Endodermal cell (in vitro differentiated cells): Measurements from ENCODE around the gene SDC1. TPM values are rescaled to one million over a fixed set of nuclear protein-coding genes. Genes with fewer than 3 reads are reported as not detected.

ENCODE experiments used
- DNase-seq: peaks from one replicate; pipeline ENCODE4 v3.0.0-alpha.2; 2017
- H3K27ac ChIP-seq: 2 replicates; pipeline ENCODE4 v1.5.1; 2013; ENCODE audit warnings: mild to moderate bottlenecking, low read depth, low read length, moderate library complexity
- H3K27me3 ChIP-seq: 2 replicates; pipeline ENCODE4 v1.6.1; 2013; ENCODE audit warnings: mild to moderate bottlenecking, low read length, moderate library complexity; ENCODE audit not compliant: insufficient read depth, control insufficient read depth, poor library complexity, severe bottlenecking
- H3K36me3 ChIP-seq: 2 replicates; pipeline ENCODE4 v1.7.0; 2013; ENCODE audit warnings: mild to moderate bottlenecking, low read length, moderate library complexity; ENCODE audit not compliant: control insufficient read depth, insufficient read depth
- H3K4me1 ChIP-seq: one replicate; pipeline ENCODE4 v1.7.0; 2013; ENCODE audit warnings: low read length; ENCODE audit not compliant: control insufficient read depth, insufficient read depth
- H3K4me3 ChIP-seq: 2 replicates; pipeline ENCODE4 v1.5.1; 2013; ENCODE audit warnings: mild to moderate bottlenecking, low read length, moderate library complexity
- H3K9ac ChIP-seq: 2 replicates; pipeline ENCODE4 v1.6.1; 2013; ENCODE audit warnings: mild to moderate bottlenecking, low read length, moderate library complexity; ENCODE audit not compliant: poor library complexity, severe bottlenecking; ENCODE audit errors: extremely low read depth
- H3K9me3 ChIP-seq: 2 replicates; pipeline ENCODE4 v1.6.1; 2013; ENCODE audit warnings: mild to moderate bottlenecking, low read length, moderate library complexity; ENCODE audit not compliant: control insufficient read depth
- H3K27ac Mint-ChIP-seq: 2 replicates; pipeline ENCODE4 v1.8.0; 2020; ENCODE audit warnings: mixed read lengths
- H3K27me3 Mint-ChIP-seq: 2 replicates; pipeline ENCODE4 v1.8.0; 2021; ENCODE audit warnings: mild to moderate bottlenecking, mixed read lengths; ENCODE audit not compliant: insufficient read depth
- H3K36me3 Mint-ChIP-seq: 2 replicates; pipeline ENCODE4 v1.8.0; 2020; ENCODE audit warnings: low read depth, mixed read lengths
- H3K4me1 Mint-ChIP-seq: 2 replicates; pipeline ENCODE4 v1.8.0; 2020; ENCODE audit warnings: mixed read lengths
- H3K4me3 Mint-ChIP-seq: 2 replicates; pipeline ENCODE4 v1.8.0; 2020; ENCODE audit warnings: mild to moderate bottlenecking, moderate library complexity, mixed read lengths
- H3K9me3 Mint-ChIP-seq: 2 replicates; pipeline ENCODE4 v1.8.0; 2020; ENCODE audit warnings: mild to moderate bottlenecking, mixed read lengths
- WGBS, 2 experiments: methylation state at CpG; one replicate each; pipeline versions ENCODE4 v1.1.5 to v1.1.7; 2013; ENCODE audit warnings: missing lambda C conversion rate in 2 of 2, mixed read lengths in 1 of 2; ENCODE audit not compliant: insufficient coverage in 1 of 2, insufficient read length in 1 of 2; 5-methylcytosine and 5-hydroxymethylcytosine counted together
- total RNA-seq, 2 donors: library from RNA; stranded (reverse); fragmentation: NEBNext Ultra II Directional in 1 of 2; extraction: Animal tissue kit (Norgen Biotek cat#: 25700) in 1 of 2; gene quantifications; 2 replicates in 1 of 2; 3 replicates in 1 of 2; pipeline ENCODE4 v1.2.1, GENCODE V29; 2021
- TF ChIP-seq, protein P1 (sequence below): fragments of 200-600 bp; sonication (generic); conservative IDR thresholded peaks from 2 replicates; pipeline ENCODE4 v1.5.0; 2021; ENCODE audit warnings: antibody characterized with exemption, mild to moderate bottlenecking

Gene SDC1
- total RNA-seq, 2 donors from 2014 or later, result 12.7 to 19.2 TPM

- no peak overlapping the region for H3K9ac ChIP-seq
- 92 to 93% methylated on average over 2 to 5 of the region's 5 CpGs for WGBS, 2 experiments
- Mint-ChIP-seq H3K36me3 (no peaks in the 10 kb centered on the region), H3K4me3 (no peak overlapping the region), H3K4me1 (peaks cover 7% of the 10 kb centered on the region), H3K27ac (no peak overlapping the region), H3K27me3 (peaks cover 3% of the 10 kb centered on the region), H3K9me3 (no peaks in the 10 kb centered on the region)
- H3K9me3 ChIP-seq, result no peaks in the 10 kb centered on the region
- no peak overlapping the region for H3K27ac ChIP-seq
- no peak overlapping the region for H3K4me3 ChIP-seq
- no peaks in the 10 kb centered on the region for H3K4me1 ChIP-seq
- H3K27me3 ChIP-seq, result no peaks in the 10 kb centered on the region
- DNase-seq, result no peak
- H3K36me3 ChIP-seq, result no peaks in the 10 kb centered on the region
- TF ChIP-seq, protein P1, sequence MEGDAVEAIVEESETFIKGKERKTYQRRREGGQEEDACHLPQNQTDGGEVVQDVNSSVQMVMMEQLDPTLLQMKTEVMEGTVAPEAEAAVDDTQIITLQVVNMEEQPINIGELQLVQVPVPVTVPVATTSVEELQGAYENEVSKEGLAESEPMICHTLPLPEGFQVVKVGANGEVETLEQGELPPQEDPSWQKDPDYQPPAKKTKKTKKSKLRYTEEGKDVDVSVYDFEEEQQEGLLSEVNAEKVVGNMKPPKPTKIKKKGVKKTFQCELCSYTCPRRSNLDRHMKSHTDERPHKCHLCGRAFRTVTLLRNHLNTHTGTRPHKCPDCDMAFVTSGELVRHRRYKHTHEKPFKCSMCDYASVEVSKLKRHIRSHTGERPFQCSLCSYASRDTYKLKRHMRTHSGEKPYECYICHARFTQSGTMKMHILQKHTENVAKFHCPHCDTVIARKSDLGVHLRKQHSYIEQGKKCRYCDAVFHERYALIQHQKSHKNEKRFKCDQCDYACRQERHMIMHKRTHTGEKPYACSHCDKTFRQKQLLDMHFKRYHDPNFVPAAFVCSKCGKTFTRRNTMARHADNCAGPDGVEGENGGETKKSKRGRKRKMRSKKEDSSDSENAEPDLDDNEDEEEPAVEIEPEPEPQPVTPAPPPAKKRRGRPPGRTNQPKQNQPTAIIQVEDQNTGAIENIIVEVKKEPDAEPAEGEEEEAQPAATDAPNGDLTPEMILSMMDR, result no peak
Observed at GRCh38 chr2:20173064-20173463, 51.9 kb downstream of the SDC1 start.

DNA sequence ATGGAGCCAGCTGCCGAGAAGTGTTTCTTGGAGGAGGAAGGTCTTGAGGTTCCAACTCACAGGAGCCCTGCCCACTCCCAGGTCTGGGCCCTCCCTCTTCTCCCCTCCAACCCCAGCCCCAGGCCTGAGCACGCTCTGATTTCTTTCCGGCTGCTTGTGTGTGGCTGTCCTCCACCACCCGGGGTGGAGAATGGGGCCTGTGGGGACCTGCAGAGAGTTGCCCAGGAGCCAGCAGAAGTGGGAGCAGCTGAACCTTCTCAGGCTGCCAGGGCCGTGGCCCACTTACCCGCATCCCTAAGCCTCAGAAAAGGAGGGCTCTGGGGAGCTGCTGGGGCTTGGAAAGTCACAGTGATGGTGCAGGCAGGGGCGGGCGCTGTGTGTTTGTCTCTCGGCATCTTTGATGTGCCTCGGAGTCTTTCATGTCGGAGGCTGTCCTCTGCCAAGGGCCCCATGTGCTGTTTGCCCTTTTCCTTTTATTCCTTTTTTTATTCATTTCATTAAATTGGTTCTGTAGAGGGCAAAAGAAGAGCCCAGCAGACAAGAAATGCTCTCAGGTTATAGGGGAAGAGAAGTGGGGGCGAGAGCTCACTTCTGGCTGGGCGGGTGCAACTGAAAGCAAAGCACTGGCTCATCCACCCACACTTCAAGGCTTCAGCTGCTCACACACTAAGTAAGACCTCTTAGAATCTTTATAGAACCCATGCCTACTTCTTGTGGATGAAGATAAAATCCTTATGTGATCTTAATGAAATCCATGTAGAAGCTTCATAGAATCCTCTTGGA, 52.5 kb downstream of the SDC1 start:
- no peaks in the 10 kb centered on the region for H3K9me3 Mint-ChIP-seq
- H3K4me1 Mint-ChIP-seq, result peaks cover 7% of the 10 kb centered on the region
- H3K27me3 ChIP-seq, result no peaks in the 10 kb centered on the region
- H3K4me3 Mint-ChIP-seq, result no peak overlapping the region
- peaks cover 1% of the 10 kb centered on the region for H3K27me3 Mint-ChIP-seq
- no peak overlapping the region for H3K27ac ChIP-seq
- H3K27ac Mint-ChIP-seq, result no peak overlapping the region
- H3K4me3 ChIP-seq, result no peak overlapping the region
- H3K36me3 ChIP-seq, result no peaks in the 10 kb centered on the region
- TF ChIP-seq, protein P1, result no peak
- H3K36me3 Mint-ChIP-seq, result no peaks in the 10 kb centered on the region
- no peaks in the 10 kb centered on the region for H3K9me3 ChIP-seq
- 83 to 97% methylated on average over 5 to 13 of the region's 13 CpGs for WGBS, 2 experiments
- peak; percentile 69 for DNase-seq
- no peaks in the 10 kb centered on the region for H3K4me1 ChIP-seq
- no peak overlapping the region for H3K9ac ChIP-seq

DNA sequence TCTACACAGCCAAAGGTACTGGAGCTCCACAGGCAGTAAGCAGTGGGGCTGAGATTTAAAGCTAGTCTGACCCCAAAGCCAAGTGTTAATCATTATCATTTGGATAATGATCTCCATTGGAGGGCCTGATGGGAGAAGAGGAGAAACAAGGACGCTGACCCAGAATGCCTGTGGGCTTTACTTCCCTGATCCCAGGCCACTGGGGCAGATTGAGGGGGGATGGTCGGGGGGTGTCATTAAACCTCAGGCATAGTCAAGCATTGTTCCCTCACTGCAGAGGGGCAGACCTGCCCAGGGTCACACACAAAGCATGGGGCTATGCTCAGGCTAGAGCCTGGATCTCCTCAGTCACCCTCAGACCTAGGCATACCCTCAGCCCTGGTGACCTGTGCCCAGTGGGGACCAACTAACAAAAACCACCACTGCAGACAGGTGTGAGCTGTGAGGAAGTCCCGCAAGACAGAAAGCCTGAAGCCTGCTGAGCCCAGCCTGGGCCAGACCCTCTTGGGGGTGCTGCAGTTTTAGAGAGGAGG, 53.4 kb downstream of the SDC1 start:
- DNase-seq, result peak; percentile 31
- Mint-ChIP-seq H3K4me1 (peaks cover 7% of the 10 kb centered on the region), H3K36me3 (no peaks in the 10 kb centered on the region), H3K27me3 (peaks cover 1% of the 10 kb centered on the region), H3K27ac (no peak overlapping the region), H3K4me3 (no peak overlapping the region), H3K9me3 (no peaks in the 10 kb centered on the region)
- WGBS, 2 experiments, result 80 to 91% methylated on average over 2 to 3 of the region's 3 CpGs
- Histone ChIP-seq H3K9me3 (no peaks in the 10 kb centered on the region), H3K4me1 (no peaks in the 10 kb centered on the region), H3K27me3 (no peaks in the 10 kb centered on the region), H3K9ac (no peak overlapping the region), H3K4me3 (no peak overlapping the region), H3K27ac (no peak overlapping the region), H3K36me3 (no peaks in the 10 kb centered on the region)
- TF ChIP-seq, protein P1, result no peak
